Colonic mucosa (tissue), 4 donors: ENCODE data around the gene TMSB10. TPM values are rescaled to one million over a fixed set of nuclear protein-coding genes. Genes with fewer than 3 reads are reported as not detected.

Experiments used
- DNase-seq: peaks from one replicate; pipeline ENCODE4 v3.0.0-alpha.2; 2020
- H3K27ac ChIP-seq: fragments of 200-600 bp; one replicate; pipeline ENCODE4 v1.8.0; 2021
- H3K27me3 ChIP-seq: fragments of 200-600 bp; one replicate; pipeline ENCODE4 v1.8.0; 2021
- H3K36me3 ChIP-seq: fragments of 200-600 bp; one replicate; pipeline ENCODE4 v1.8.0; 2021
- H3K4me1 ChIP-seq: fragments of 200-600 bp; one replicate; pipeline ENCODE4 v1.8.0; 2021; ENCODE audit warnings: mild to moderate bottlenecking
- H3K4me3 ChIP-seq: fragments of 200-600 bp; one replicate; pipeline ENCODE4 v1.8.0; 2021
- H3K9ac ChIP-seq, 2 donors: one replicate each; pipeline ENCODE4 v1.7.0; 2013; ENCODE audit warnings: control low read depth in 2 of 2, low read depth in 2 of 2, low read length in 2 of 2
- H3K9me3 ChIP-seq: fragments of 200-600 bp; one replicate; pipeline ENCODE4 v1.8.0; 2021
- CTCF ChIP-seq: fragments of 200-600 bp; IDR thresholded peaks from one replicate; pipeline ENCODE4 v1.8.0; 2022; ENCODE audit warnings: antibody characterized with exemption, mild to moderate bottlenecking
- intact Hi-C: fragments of 100-400 bp; cut with DNase I; formaldehyde crosslinking; loops from one replicate; pipeline ENCODE4 v1.14.1; 2022
- total RNA-seq, 2 donors: library from RNA; stranded (reverse); fragmentation: NEBNext Ultra II Directional in 1 of 2; extraction: Animal tissue kit (Norgen Biotek cat#: 25700) in 1 of 2; gene quantifications; one replicate each; pipeline ENCODE4 v1.2.1, GENCODE V29; 2021
- donor health status: healthy.
- donor health status: DM: no; HTN: no; CAD: no.
- donor health status: DM: no; HTN: no; CAD: no.

TMSB10 gene
- total RNA-seq, 2 donors from 2014 or later = 2,226 to 3,150 TPM

- Histone ChIP-seq H3K9ac (peak within 1 kb of the TSS; percentile 58 to 99), H3K4me1 (no peaks in the 10 kb centered on the region), H3K27me3 (peaks cover 5% of the 10 kb centered on the region), H3K36me3 (no peaks in the 10 kb centered on the region), H3K27ac (peak within 1 kb of the TSS; percentile 66), H3K4me3 (peak within 1 kb of the TSS; percentile 65), H3K9me3 (no peaks in the 10 kb centered on the region)
- no peak for TF ChIP-seq CTCF
- peak; percentile 69 for DNase-seq
- intact Hi-C loops = loop anchor here (5.0 kb wide), 1 partner anchor 384 kb away; no protein-coding TSS in a partner anchor
Measured at GRCh38 chr2:84880645-84881521, 24.6 kb upstream of the TMSB10 start, which contains the start of gene TRABD2A. TRABD2A (minus strand) TSS chr2:84881084; CDS start chr2:84881039, 45 bp downstream.

GRCh38 chr2:84881581-84882413 lies 23.7 kb upstream of the TMSB10 start:
- intact Hi-C loops = loop anchor here (5.0 kb wide), 1 partner anchor 384 kb away; no protein-coding TSS in a partner anchor

GRCh38 chr2:84882414-84882738 lies 23.1 kb upstream of the TMSB10 start:
- no peak overlapping the region for H3K27ac ChIP-seq
- intact Hi-C loops = loop anchor here (5.0 kb wide), 1 partner anchor 385 kb away; no protein-coding TSS in a partner anchor

More at GRCh38 chr2:84881581-84882413, 23.7 kb upstream of the TMSB10 start:
- Histone ChIP-seq H3K9me3 (no peaks in the 10 kb centered on the region), H3K36me3 (no peaks in the 10 kb centered on the region), H3K27me3 (peaks cover 5% of the 10 kb centered on the region), H3K27ac (peak overlapping the region; percentile 66), H3K9ac (peak overlapping the region; percentile 58 to 99), H3K4me1 (no peaks in the 10 kb centered on the region), H3K4me3 (peak overlapping the region; percentile 65)
- peak; percentile 94 for DNase-seq
- peak; percentile 44 for TF ChIP-seq CTCF

GRCh38 chr2:84882775-84883550 lies 22.5 kb upstream of the TMSB10 start:
- H3K27me3 ChIP-seq = peaks cover 5% of the 10 kb centered on the region
- TF ChIP-seq CTCF = no peak
- H3K4me3 ChIP-seq = no peak overlapping the region
- H3K9ac ChIP-seq = no peak overlapping the region
- DNase-seq = no peak
- H3K9me3 ChIP-seq = no peaks in the 10 kb centered on the region
- no peaks in the 10 kb centered on the region for H3K36me3 ChIP-seq
- H3K27ac ChIP-seq = no peak overlapping the region
- intact Hi-C loops = loop anchor here (5.0 kb wide), 1 partner anchor 386 kb away; no protein-coding TSS in a partner anchor
- no peaks in the 10 kb centered on the region for H3K4me1 ChIP-seq

More at GRCh38 chr2:84882414-84882738, 23.1 kb upstream of the TMSB10 start:
- Histone ChIP-seq H3K9me3 (no peaks in the 10 kb centered on the region), H3K27me3 (peaks cover 5% of the 10 kb centered on the region), H3K4me1 (no peaks in the 10 kb centered on the region), H3K4me3 (peak overlapping the region; percentile 65), H3K36me3 (no peaks in the 10 kb centered on the region), H3K9ac (peak overlapping the region in 1 of 2 donors; percentile 99)
- no peak for DNase-seq
- no peak for TF ChIP-seq CTCF
